Tibial nerve (tissue), 4 donors: Measurements from ENCODE around the gene AMDHD1. TPM values are rescaled to one million over a fixed set of nuclear protein-coding genes. Genes with fewer than 3 reads are reported as not detected.

Source experiments
- DNase-seq, 2 donors: peaks; one replicate each; pipeline ENCODE4 v3.0.0-alpha.2; 2019; ENCODE audit warnings: low spot score in 2 of 2
- H3K27ac ChIP-seq, 4 donors: fragments of 200-600 bp; sonication (generic) in 3 of 4; one replicate each; pipeline ENCODE4 v1.5.1; 2017 to 2019; ENCODE audit warnings: mild to moderate bottlenecking in 1 of 4
- H3K27me3 ChIP-seq, 2 donors: fragments of 200-600 bp; sonication (generic) in 1 of 2; one replicate each; pipeline versions ENCODE4 v1.5.1 to v1.6.0; 2017 to 2019
- H3K36me3 ChIP-seq, 3 donors: fragments of 200-600 bp; sonication (generic); one replicate each; pipeline ENCODE4 v1.5.1; 2018 to 2019
- H3K4me1 ChIP-seq, 4 donors: fragments of 200-600 bp; sonication (generic) in 3 of 4; one replicate each; pipeline ENCODE4 v1.5.1; 2017 to 2019
- H3K4me3 ChIP-seq, 4 donors: fragments of 200-600 bp; sonication (generic) in 3 of 4; one replicate each; pipeline ENCODE4 v1.5.1; 2017 to 2019; ENCODE audit warnings: mild to moderate bottlenecking in 1 of 4, moderate library complexity in 1 of 4
- H3K9me3 ChIP-seq, 4 donors: fragments of 200-600 bp; sonication (generic) in 3 of 4; one replicate each; pipeline ENCODE4 v1.5.1; 2017 to 2019
- EP300 ChIP-seq, 2 donors: sonication (generic); formaldehyde crosslinking; IDR thresholded peaks; one replicate each; pipeline ENCODE4 v1.6.1; 2017; ENCODE audit warnings: antibody characterized with exemption in 2 of 2, mild to moderate bottlenecking in 1 of 2
- POLR2A ChIP-seq, 2 donors: fragments of 450-650 bp; IDR thresholded peaks; one replicate each; pipeline ENCODE4 v1.6.1; 2017; ENCODE audit warnings: antibody characterized with exemption in 2 of 2, mild to moderate bottlenecking in 2 of 2, moderate library complexity in 2 of 2
- WGBS, 2 donors: methylation state at CpG; one replicate each; pipeline ENCODE4 v1.1.5; 2018; 5-methylcytosine and 5-hydroxymethylcytosine counted together
- total RNA-seq, 4 donors: library from RNA; depleted of rRNA; stranded (reverse); fragments of >200 nt; gene quantifications; one replicate each; pipeline ENCODE4 v1.1.0, GENCODE V29; 2016
- TF ChIP-seq, protein P1 (sequence below), 5 experiments: fragments of 200-600 bp in 3 of 5; fragments of 450-650 bp in 2 of 5; sonication (generic) in 3 of 5; IDR thresholded peaks; one replicate each; pipeline ENCODE4 v1.5.1; 2016 to 2019; ENCODE audit warnings: antibody characterized with exemption in 5 of 5, mild to moderate bottlenecking in 3 of 5, moderate library complexity in 2 of 5

AMDHD1 gene, protein sequence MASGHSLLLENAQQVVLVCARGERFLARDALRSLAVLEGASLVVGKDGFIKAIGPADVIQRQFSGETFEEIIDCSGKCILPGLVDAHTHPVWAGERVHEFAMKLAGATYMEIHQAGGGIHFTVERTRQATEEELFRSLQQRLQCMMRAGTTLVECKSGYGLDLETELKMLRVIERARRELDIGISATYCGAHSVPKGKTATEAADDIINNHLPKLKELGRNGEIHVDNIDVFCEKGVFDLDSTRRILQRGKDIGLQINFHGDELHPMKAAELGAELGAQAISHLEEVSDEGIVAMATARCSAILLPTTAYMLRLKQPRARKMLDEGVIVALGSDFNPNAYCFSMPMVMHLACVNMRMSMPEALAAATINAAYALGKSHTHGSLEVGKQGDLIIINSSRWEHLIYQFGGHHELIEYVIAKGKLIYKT
- total RNA-seq = 1 to 10 TPM in 2 of 4 donors, not detected in 2; 2.0 to 2.1 TPM

DNA sequence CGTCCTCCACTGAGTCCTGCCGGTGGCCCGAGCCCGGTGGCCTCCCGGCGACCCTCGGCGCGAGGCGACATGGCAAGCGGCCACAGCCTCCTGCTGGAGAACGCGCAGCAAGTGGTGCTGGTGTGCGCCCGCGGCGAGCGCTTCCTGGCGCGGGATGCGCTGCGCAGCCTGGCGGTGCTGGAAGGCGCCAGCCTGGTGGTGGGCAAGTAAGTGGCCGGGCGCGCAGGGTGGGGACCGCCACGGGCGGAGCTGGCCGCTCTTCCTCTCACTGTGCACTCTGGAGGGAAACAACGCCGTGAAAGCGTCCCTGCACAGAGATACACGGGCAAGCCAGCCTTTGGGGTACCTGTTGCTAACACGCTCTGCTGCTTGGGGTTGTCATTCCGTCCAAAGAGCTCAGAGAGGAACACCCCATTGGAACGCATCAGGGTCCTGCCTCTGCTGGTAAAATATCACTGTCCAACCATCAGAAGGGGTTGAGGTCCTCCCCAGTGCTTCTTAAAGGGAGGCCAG is at the start of gene AMDHD1:
TSS of gene AMDHD1 (plus strand) at position 2 of the 513 bp plus-strand sequence. CDS start at position 70, 68 bp downstream.
- Histone ChIP-seq H3K4me1 (peaks cover 0 to 17% (median 5%) of the 10 kb centered on the region in 4 donors), H3K27me3 (no peaks in the 10 kb centered on the region), H3K27ac (peak within 1 kb of the TSS; percentile 67 to 86 (median 80)), H3K36me3 (no peaks in the 10 kb centered on the region), H3K4me3 (peak within 1 kb of the TSS; percentile 64 to 96 (median 84)), H3K9me3 (no peaks in the 10 kb centered on the region)
- 1% methylated on average over 27 to 32 of the region's 38 CpGs for WGBS, 2 donors
- peak in 1 of 2 donors; percentile 7 for DNase-seq
- TF ChIP-seq, protein P1, sequence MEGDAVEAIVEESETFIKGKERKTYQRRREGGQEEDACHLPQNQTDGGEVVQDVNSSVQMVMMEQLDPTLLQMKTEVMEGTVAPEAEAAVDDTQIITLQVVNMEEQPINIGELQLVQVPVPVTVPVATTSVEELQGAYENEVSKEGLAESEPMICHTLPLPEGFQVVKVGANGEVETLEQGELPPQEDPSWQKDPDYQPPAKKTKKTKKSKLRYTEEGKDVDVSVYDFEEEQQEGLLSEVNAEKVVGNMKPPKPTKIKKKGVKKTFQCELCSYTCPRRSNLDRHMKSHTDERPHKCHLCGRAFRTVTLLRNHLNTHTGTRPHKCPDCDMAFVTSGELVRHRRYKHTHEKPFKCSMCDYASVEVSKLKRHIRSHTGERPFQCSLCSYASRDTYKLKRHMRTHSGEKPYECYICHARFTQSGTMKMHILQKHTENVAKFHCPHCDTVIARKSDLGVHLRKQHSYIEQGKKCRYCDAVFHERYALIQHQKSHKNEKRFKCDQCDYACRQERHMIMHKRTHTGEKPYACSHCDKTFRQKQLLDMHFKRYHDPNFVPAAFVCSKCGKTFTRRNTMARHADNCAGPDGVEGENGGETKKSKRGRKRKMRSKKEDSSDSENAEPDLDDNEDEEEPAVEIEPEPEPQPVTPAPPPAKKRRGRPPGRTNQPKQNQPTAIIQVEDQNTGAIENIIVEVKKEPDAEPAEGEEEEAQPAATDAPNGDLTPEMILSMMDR (IDR thresholded peaks at IDR 0.05) = peak in 2 of 5 experiments; percentile 6 to 25
- no peak for TF ChIP-seq POLR2A (IDR thresholded peaks at IDR 0.05)

DNA sequence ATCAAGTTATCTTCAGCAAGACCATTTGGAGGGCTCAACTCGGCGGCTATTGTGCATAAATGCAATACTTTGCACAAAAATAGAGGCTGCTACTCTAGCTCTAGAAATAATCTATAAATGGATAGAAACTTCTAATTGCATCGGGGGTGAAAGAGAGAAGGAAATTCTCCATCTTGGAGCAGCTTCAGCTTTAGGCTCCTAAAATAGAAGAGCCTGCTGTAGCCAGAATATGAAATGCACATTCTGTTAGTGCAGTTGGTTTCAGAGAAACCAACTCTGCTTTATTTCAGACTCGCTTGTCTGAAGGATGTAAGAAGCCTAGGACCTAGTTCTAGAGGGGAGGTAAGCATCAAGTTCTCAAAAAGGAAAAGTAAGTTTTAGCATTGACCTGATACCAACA is 46.3 kb upstream of the AMDHD1 start:
- 86 to 90% methylated on average over 4 of the region's 4 CpGs for WGBS, 2 donors
- no peak overlapping the region for H3K4me3 ChIP-seq
- no peaks in the 10 kb centered on the region for H3K9me3 ChIP-seq
- H3K27me3 ChIP-seq = peaks cover 0 to 7% of the 10 kb centered on the region in 2 donors
- TF ChIP-seq POLR2A (IDR thresholded peaks at IDR 0.05) = no peak
- TF ChIP-seq EP300 (IDR thresholded peaks at IDR 0.05) = no peak
- TF ChIP-seq, protein P1 (IDR thresholded peaks at IDR 0.05) = no peak
- no peak for DNase-seq
- H3K4me1 ChIP-seq = no peaks in the 10 kb centered on the region
- H3K27ac ChIP-seq = no peak overlapping the region
- H3K36me3 ChIP-seq = no peaks in the 10 kb centered on the region

DNA sequence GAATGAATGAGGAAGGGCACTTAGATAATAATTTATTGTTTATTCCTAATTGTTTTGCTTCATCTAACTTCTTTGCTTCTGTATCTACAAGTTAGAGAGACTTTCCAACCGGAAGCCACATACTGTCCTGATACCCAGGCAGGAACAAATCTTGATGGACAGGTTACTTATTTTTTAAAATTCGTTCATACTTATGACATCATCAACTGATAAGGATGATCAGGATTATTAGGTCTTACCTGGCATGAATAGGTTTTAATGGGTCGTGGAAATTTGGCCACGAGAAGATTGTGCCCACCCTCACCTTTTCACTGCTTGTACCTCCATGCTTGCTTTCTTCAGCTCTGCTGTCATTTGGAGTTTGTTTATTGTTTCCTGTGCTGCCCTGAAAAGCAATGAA is 45.0 kb upstream of the AMDHD1 start:
- WGBS, 2 donors = 69 to 71% methylated on average over 4 of the region's 4 CpGs
- no peak for DNase-seq
- no peaks in the 10 kb centered on the region for H3K36me3 ChIP-seq
- H3K9me3 ChIP-seq = peaks cover 0 to under 1% (median 0%) of the 10 kb centered on the region in 4 donors
- peaks cover 0 to 7% of the 10 kb centered on the region in 2 donors for H3K27me3 ChIP-seq
- H3K4me1 ChIP-seq = no peaks in the 10 kb centered on the region
- no peak overlapping the region for H3K27ac ChIP-seq
- H3K4me3 ChIP-seq = no peak overlapping the region
- TF ChIP-seq EP300 (IDR thresholded peaks at IDR 0.05) (no peak), POLR2A (IDR thresholded peaks at IDR 0.05) (no peak)
- TF ChIP-seq, protein P1 (IDR thresholded peaks at IDR 0.05) = no peak

DNA sequence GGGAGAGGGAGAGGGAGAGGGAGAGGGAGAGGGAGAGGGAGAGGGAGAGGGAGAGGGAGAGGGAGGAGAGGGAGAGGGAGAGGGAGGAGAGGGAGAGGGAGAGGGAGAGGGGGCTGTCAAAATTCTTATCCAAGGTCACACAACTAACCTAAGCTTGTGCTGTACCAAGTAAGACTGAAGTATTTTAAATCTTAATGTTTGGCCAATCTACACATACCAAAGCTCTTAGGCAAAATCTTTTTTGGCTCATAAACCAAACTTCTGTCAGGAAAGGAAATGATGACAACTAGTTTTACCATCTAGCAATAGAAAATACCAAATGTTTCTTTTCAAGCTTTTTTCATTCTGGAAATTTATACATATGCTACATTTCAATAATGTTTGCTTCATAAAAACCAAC is 34.6 kb upstream of the AMDHD1 start:
- TF ChIP-seq EP300 (IDR thresholded peaks at IDR 0.05) = no peak
- TF ChIP-seq, protein P1 (IDR thresholded peaks at IDR 0.05) = no peak
- TF ChIP-seq POLR2A (IDR thresholded peaks at IDR 0.05) = no peak
- no peak for DNase-seq

DNA sequence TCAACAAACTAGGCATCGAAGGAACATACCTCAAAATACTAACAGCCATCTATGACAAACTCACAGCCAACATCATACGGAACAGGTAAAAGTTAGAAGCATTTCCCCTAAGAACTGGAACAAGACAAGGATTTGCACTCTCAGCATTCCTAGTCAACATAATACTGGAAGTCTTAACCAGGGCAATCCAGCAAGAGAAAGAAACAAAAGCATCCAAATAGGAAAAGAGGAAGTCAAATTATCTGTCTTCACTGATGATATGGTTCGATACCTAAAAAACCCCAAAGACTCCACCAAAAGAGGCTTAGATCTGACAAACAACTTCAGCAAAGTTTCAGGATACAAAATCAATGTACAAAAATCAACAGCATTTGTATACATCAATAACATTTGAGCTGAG is 33.3 kb upstream of the AMDHD1 start:
- peaks cover 0 to 3% (median 0%) of the 10 kb centered on the region in 4 donors for H3K9me3 ChIP-seq
- H3K4me3 ChIP-seq = no peak overlapping the region
- TF ChIP-seq, protein P1 (IDR thresholded peaks at IDR 0.05) = no peak
- H3K27ac ChIP-seq = no peak overlapping the region
- no peak for DNase-seq
- H3K27me3 ChIP-seq = no peaks in the 10 kb centered on the region
- no peaks in the 10 kb centered on the region for H3K4me1 ChIP-seq
- 92 to 95% methylated on average over 3 of the region's 3 CpGs for WGBS, 2 donors
- H3K36me3 ChIP-seq = no peaks in the 10 kb centered on the region

More for the DNA sequence above, 34.6 kb upstream of the AMDHD1 start:
- H3K36me3 ChIP-seq = no peaks in the 10 kb centered on the region
- H3K4me3 ChIP-seq = no peak overlapping the region
- no peaks in the 10 kb centered on the region for H3K27me3 ChIP-seq
- H3K9me3 ChIP-seq = peaks cover 0 to 3% (median 0%) of the 10 kb centered on the region in 4 donors
- no peak overlapping the region for H3K27ac ChIP-seq
- H3K4me1 ChIP-seq = no peaks in the 10 kb centered on the region
